Hepatic stellate cell (primary cell): ENCODE measurements around the gene PBX3.

Source experiments
- DNase-seq: peaks from one replicate; pipeline ENCODE4 v3.0.0; 2011; ENCODE audit warnings: low spot score

PBX3 gene

DNA sequence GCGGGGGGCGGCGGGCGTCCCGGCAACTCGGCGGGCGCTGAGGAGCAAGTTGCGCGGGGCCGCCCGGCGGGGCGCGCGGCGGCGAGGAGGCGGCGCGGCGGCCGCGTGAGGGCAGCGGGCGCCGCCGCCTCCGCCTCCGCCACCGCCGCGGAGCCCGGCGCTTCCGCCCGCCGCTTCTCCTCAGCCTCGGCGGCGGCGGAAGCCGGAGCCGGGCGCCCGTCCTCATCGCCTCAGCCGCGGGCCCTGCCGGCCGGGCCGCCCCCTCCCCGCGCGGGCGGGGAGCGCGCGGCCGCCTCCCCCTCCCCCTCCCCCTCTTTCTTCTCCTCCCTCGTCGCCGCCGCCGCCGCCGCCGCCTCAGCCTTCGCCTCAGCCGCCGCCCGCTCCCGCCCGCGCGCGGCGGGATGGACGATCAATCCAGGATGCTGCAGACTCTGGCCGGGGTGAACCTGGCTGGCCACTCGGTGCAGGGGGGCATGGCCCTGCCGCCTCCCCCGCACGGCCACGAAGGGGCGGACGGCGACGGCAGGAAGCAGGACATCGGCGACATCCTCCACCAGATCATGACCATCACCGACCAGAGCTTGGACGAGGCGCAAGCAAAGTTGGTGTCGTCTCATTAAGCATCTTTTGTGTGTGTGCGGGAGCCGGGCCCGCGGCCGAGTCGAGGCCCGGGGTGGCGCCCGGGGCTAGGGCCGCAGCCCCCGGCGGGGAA, at the start of gene PBX3:
Gene PBX3 (plus strand): TSS at position 321 of the 712 bp plus-strand sequence.
- DNase-seq, result peak; percentile 42

- DNase-seq, result no peak
These were observed 47.3 kb upstream of the PBX3 start for GRCh38 chr9:125699870-125700269.

DNA sequence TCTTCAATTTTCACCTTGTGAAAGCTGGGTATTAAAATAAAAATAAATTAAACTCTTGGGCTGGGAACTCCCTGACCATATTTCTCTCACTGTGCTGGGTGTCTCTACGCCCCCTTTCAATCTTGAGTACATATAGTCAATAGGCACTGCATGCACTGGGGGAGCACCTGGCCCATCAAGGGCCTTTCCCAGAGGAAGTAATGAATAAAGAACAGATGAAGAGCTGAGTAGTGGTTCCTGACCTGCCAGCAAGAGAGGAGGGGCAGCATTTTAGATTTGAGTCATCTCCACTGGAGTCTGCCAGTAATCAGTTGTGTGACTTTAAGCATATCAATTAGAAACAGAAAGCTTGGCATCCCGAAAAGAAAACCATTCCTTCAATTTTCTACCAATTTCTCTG, 46.4 kb upstream of the PBX3 start:
- no peak for DNase-seq

GRCh38 chr9:125701351-125701750, 45.8 kb upstream of the PBX3 start:
- DNase-seq, result no peak

- DNase-seq, result no peak
These were observed 43.5 kb upstream of the PBX3 start for GRCh38 chr9:125703662-125704061.

- DNase-seq, result no peak
These were observed 41.3 kb upstream of the PBX3 start for GRCh38 chr9:125705893-125706292.

DNA sequence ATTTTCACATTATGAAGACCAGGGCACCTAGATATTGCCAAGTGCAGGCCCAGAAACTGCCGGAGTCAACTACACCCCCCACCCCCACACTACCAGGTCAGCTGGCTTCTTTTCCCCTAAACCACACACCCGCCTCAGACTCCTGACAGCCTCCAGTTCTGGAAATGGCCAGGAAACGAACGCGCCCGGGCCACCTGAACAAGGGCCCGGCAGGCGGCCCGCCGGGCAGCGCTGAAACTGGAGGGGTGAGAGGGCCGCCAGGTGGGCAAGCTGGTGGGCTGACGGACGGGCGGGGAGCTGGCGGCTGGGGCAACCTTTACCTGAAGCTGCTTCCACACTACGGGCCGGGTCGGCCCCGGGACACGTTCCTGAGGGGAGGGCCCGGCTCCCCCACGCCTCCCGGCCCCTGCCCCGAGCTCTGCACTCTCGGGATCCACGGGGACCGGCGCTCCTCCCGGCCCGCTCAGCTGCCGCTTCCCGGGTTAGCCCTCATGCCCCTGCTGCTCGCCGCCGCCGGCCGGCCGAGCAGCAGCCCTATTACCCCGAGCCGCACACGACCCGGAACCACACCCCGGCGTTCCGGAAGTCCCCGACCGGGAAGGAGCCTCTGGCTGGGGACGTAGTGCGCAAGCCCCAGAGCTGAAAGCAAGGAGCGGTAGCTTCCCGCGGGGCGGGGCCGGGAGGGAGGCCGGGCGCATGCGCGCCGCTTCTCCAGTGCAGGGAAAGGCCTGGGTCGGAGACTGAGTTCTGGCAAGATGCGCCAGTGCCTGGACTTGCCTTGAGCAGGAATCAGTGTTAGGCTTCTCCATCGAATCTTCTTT, 40.3 kb upstream of the PBX3 start, which contains the start of gene MAPKAP1:
Gene MAPKAP1 (minus strand): TSS at position 558 of the 821 bp plus-strand sequence. CDS start 34,634 bp downstream, outside the sequence.
- peak; percentile 97 for DNase-seq

GRCh38 chr9:125707472-125707804, 39.7 kb upstream of the PBX3 start:
- no peak for DNase-seq

- DNase-seq, result no peak
These were observed 20.6 kb upstream of the PBX3 start for GRCh38 chr9:125726456-125727132.

DNA sequence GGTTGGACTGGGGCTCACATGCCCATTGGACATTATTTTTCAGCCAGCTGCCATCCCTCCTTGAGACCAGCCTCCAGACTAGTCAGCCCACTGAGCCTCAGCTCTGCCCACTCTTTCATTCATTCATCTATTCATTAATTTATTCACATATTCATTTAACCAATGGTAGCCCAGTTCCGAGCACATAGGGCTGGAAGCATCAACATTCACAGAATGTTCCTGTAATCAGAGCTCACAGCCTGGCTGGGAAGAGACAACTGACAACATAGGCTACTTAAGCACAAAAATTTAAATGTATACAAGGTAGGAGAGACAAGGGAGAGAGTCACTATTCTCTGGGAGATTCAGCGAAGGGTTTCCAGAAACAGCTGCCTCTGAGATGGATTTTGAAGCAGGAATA, 17.0 kb upstream of the PBX3 start:
- DNase-seq, result no peak

- no peak for DNase-seq
These were observed 14.6 kb upstream of the PBX3 start for GRCh38 chr9:125732562-125732961.

GRCh38 chr9:125739436-125739835, 7.7 kb upstream of the PBX3 start:
- DNase-seq, result peak; percentile 21

- DNase-seq, result no peak
These were observed 4.5 kb upstream of the PBX3 start for GRCh38 chr9:125742657-125743056.

DNA sequence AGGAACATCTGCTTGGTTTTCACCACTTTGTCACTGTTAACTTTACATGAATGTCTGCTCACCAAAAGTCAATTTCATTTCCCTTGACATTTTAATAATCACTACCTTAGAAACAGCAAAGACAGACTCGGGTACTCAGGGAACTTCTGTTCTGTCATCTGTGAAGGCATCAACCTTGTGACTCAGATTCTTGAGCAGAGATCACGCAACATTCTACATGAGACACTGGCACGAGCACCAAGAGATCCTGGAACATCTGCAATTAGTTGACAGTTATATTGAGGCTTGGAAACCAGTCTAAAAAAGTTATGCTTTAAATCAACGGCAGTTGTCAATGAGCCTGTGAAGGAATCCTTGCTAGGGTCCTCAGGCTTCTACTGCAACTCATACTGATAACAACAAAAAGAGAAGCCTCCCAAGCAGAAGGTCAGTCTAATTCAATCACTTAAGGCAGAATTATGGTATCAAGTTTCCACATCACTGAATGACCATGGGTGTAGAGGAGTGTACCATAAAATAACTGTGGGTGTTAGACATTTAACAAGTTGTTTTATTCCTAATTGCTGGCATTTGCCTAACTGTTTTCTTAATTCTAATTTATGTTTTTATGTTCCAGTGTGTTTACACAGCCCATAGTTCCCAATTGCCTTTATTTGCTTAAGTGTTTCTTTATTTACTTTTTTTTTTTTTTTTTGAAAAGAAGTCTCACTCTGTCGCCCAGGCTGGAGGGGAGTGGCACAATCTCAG, 3.3 kb upstream of the PBX3 start:
- DNase-seq, result no peak

GRCh38 chr9:125744616-125745015, 2.6 kb upstream of the PBX3 start:
- DNase-seq, result peak; percentile 67

DNA sequence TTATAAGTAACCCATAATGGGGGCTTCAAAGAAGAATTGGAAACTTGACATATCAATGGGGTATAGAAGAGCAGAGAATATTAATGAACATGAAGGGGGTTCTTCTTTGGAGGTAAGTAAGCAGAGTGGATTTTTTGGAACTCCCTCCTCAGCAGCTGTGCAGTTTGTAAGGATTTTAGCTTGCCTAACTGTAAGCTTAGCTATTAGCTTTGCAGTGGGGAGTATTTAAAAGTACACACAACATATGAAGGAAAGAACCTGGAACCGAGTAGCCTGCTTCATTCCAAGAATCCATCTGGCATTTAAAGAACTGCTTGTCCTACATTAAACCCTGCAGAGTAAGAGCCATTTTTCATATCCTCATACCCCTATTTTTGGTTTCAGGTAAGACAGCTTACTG, 2.2 kb upstream of the PBX3 start:
- DNase-seq, result peak; percentile 17

GRCh38 chr9:125745682-125746016, 1.5 kb upstream of the PBX3 start:
- no peak for DNase-seq

DNA sequence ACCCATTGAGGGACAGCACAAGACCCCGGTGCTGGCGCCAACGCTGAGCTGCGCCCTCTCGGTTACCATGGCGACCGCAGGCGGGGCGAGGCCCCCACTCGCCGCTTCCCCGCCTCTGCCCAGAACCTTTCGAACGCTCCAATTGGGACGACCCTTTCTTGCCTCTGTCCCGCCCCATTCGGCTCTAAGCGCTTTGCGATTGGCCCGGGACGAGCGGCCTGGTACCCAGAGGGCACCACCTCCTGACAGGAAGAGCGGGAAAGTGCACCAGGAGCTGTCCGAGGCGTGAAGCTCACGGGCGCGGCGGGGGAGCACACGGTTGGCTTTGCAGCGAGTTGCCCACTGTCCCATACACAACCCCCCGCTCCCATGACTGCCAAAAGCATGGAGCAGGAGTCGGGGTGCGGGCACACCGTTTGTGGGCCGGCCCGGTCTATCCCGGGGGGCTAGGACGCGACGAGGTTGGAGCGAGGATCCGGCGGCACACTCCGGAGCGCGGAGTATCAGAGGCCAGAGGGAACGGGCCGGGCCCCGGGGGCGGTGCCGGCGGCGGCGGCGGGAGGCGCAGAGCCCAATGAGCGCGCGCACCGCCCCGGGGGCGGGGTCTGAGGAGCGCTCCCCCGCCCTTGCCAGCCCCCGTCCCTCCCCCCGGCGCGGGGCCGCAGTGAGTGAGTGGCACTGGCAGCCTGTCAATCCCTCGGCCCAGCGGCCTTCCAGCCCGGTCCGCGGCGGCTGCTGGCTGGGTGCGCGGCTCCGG, 978 bp upstream of the PBX3 start:
- peak; percentile 96 for DNase-seq

GRCh38 chr9:125746774-125747052, 460 bp upstream of the PBX3 start:
- no peak for DNase-seq

DNA sequence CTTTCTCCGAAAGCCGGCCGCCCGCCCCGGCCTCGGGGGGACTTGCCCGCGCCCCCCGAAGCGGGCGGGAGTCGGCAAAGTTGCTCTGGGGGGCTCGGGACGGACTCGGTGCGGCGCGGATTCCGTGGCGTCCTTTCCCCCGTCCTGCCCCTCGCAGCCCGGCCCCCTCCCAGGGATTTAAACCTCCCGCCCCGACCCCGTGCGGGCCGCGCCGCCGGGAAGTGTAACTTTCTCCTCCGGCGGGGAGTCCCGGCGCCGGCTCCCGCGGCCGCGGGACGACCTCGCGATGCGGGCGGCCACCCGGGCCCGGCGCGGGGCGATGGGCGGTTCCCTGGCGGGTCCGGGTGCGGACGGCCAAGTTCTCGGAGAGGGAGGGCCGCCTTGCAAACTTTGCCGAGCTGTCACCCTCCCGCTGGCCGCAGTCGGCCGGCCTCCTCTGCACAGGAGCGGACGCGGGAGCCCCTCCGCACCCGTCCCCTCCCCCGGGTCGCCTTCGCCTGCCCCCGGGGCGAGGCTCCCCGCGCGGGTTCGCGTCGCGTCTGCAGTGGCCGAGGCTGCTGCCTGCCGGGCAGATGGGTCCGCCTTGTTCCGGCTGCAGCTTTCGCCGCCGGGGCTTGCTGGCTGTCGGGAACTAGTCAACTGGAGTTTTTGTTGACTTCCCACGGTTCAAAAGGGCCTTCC, 732 bp downstream of the PBX3 start:
- peak; percentile 49 for DNase-seq

DNA sequence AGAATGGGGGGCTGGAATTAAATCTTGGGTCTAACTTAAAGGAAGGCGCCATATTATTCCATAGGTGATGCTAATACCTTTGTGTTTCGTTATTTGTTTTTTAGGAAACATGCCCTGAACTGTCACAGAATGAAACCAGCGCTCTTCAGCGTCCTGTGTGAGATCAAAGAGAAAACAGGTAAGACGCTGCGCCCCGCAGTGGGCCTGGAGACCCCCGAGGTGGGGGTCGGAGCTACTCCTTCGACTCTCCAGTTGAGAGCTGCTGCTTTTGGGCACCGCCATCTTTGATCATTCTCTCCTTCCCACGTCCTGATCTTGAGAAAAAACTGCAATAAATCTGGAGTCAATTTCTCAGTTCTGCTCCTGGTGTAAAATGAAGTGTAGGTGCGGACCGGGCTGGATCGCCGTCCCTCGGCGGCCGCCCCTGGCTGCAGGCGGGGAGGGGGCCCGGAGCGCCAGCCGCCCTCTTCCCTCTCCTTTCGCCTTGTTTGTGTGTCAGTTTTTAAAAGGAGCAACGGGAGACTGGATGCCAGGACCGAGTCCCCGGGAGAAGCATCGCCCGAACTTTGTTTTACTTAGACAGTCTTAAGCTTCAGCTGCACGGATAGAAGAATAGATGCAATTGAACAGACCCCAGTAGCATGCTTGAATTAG, 1.4 kb downstream of the PBX3 start:
- peak; percentile 22 for DNase-seq
